HepG2 (cell line): ENCODE measurements around the gene WDR20. TPM values are rescaled to one million over a fixed set of nuclear protein-coding genes. Genes with fewer than 3 reads are reported as not detected.

Experiments used
- ATAC-seq: fragments of 200-7000 bp; cut with Tn5 transposase; 3 replicates; pipeline ENCODE4 v1.9.1; 2020; ENCODE audit warnings: mild to moderate bottlenecking, moderate library complexity
- BruUV-seq: library from RNA; stranded (reverse); fragments of 400-500 nt; replicated peaks from 2 replicates; lab custom pipeline; 2021; lab: Mats Ljungman, UMichigan
- CTCF ChIA-PET: fragments of 300-600 bp; formaldehyde crosslinking; extraction: SDS; loops from one replicate; lab custom pipeline; 2021; ENCODE audit warnings: low total read pairs, inconsistent platforms, low intra/inter-chr PET ratio; lab: Yijun Ruan, JAX
- POLR2A ChIA-PET: fragments of 350-600 bp; sonication (Branson Sonifier 250); formaldehyde crosslinking; loops from one replicate; lab custom pipeline; 2020; ENCODE audit warnings: antibody characterized with exemption, inconsistent platforms; lab: Yijun Ruan, JAX
- DNase-seq: peaks from one replicate; pipeline ENCODE4 v3.0.0-alpha.2; 2015; ENCODE audit warnings: low spot score
- FAIRE-seq: peaks from 3 replicates; lab custom pipeline; 2011; peaks lifted over from hg19 to GRCh38; lab: Jason Lieb, UNC
- H2AFZ ChIP-seq: one replicate; pipeline ENCODE4 v1.6.1; 2011; ENCODE audit warnings: low read length, inconsistent platforms
- H3K27ac ChIP-seq: fragments of 300-600 bp; 3 replicates; pipeline ENCODE4 v1.8.0; 2011; ENCODE audit warnings: mixed run types, mild to moderate bottlenecking, mixed read lengths, low read length, inconsistent platforms; ENCODE audit not compliant: insufficient read depth; ENCODE audit errors: extremely low read length
- H3K27me3 ChIP-seq, 2 experiments: fragments of 200-600 bp in 1 of 2; 2 replicates in 1 of 2; 3 replicates in 1 of 2; pipeline versions ENCODE4 v1.6.0 to v1.8.0; 2011; ENCODE audit warnings: low read length in 2 of 2, mild to moderate bottlenecking in 2 of 2, moderate library complexity in 2 of 2, inconsistent platforms in 1 of 2; ENCODE audit not compliant: insufficient read depth in 2 of 2, control insufficient read depth in 1 of 2
- H3K36me3 ChIP-seq, 2 experiments: fragments of 200-600 bp in 1 of 2; replicated peaks in 1 of 2; 2 replicates in 1 of 2; 3 replicates in 1 of 2; pipeline versions ENCODE4 v1.5.1 to v1.8.0; 2011; ENCODE audit warnings: low read length in 2 of 2, inconsistent platforms in 1 of 2; ENCODE audit not compliant: insufficient read depth in 2 of 2, control insufficient read depth in 1 of 2
- H3K4me1 ChIP-seq: 2 replicates; pipeline ENCODE4 v1.5.1; 2012; ENCODE audit warnings: low read length, inconsistent platforms; ENCODE audit not compliant: insufficient read depth
- H3K4me2 ChIP-seq: 2 replicates; pipeline ENCODE4 v1.6.0; 2011; ENCODE audit warnings: low read depth, low read length, inconsistent platforms
- H3K4me3 ChIP-seq, 3 experiments: fragments of 200-600 bp in 1 of 3; sonication (generic), shearing (Covaris generic) in 1 of 3; replicated peaks in 1 of 3; 2 replicates each; pipeline ENCODE4 v1.5.1; 2011 to 2016; ENCODE audit warnings: low read length in 3 of 3, inconsistent platforms in 2 of 3, low read depth in 2 of 3, mild to moderate bottlenecking in 2 of 3, control low read depth in 1 of 3, mixed read lengths in 1 of 3; ENCODE audit not compliant: insufficient read depth in 1 of 3
- H3K79me2 ChIP-seq: one replicate; pipeline ENCODE4 v1.6.1; 2011; ENCODE audit warnings: low read length, inconsistent platforms; ENCODE audit not compliant: insufficient read depth
- H3K9ac ChIP-seq: 2 replicates; pipeline ENCODE4 v1.6.0; 2011; ENCODE audit warnings: mild to moderate bottlenecking, low read depth, low read length, inconsistent platforms; ENCODE audit not compliant: insufficient read depth
- H3K9me3 ChIP-seq: 2 replicates; pipeline ENCODE4 v1.5.1; 2012; ENCODE audit warnings: mild to moderate bottlenecking, low read length
- H4K20me1 ChIP-seq: 2 replicates; pipeline ENCODE4 v1.6.0; 2011; ENCODE audit warnings: inconsistent platforms, mild to moderate bottlenecking, low read length, moderate library complexity; ENCODE audit not compliant: insufficient read depth
- CENPX ChIP-seq: sonication (generic); formaldehyde crosslinking; IDR thresholded peaks from 2 replicates; pipeline ENCODE4 v1.9.0; 2021; ENCODE audit warnings: mild to moderate bottlenecking, missing genetic modification reagents, moderate library complexity
- FOXP1 ChIP-seq, 2 experiments: fragments of 450-650 bp in 1 of 2; IDR thresholded peaks; 2 replicates each; pipeline ENCODE4 v1.6.1; 2017 to 2018; ENCODE audit warnings: antibody characterized with exemption in 1 of 2
- MAFK ChIP-seq, 2 experiments: IDR thresholded peaks in 1 of 2; conservative IDR thresholded peaks in 1 of 2; 2 replicates each; pipeline ENCODE4 v1.6.1; 2011; ENCODE audit warnings: improper control_type of control experiment in 2 of 2, low read length in 2 of 2
- MAZ ChIP-seq, 2 experiments: sonication (generic) in 1 of 2; formaldehyde crosslinking in 1 of 2; IDR thresholded peaks; 2 replicates each; pipeline versions ENCODE4 v1.5.0 to v1.6.1; 2012 to 2020; ENCODE audit warnings: low read depth in 2 of 2, mild to moderate bottlenecking in 2 of 2, borderline replicate concordance in 1 of 2, improper control_type of control experiment in 1 of 2, low read length in 1 of 2, missing genetic modification reagents in 1 of 2, moderate library complexity in 1 of 2
- ZMYM4 ChIP-seq: sonication (generic); formaldehyde crosslinking; IDR thresholded peaks from 2 replicates; pipeline ENCODE4 v1.8.1; 2023; ENCODE audit warnings: mild to moderate bottlenecking, missing genetic modification reagents
- ZNF737 ChIP-seq: sonication (generic); formaldehyde crosslinking; IDR thresholded peaks from 2 replicates; pipeline ENCODE4 v1.5.0; 2020; ENCODE audit warnings: missing genetic modification reagents, mild to moderate bottlenecking, borderline replicate concordance
- WGBS: methylation state at CpG from one replicate; pipeline ENCODE4 v1.1.6; 2017; ENCODE audit warnings: low lambda C conversion rate; 5-methylcytosine and 5-hydroxymethylcytosine counted together
- in situ Hi-C: cut with HindIII; loops from 2 replicates; pipeline ENCODE4 v1.10.0; 2017; ENCODE audit warnings: low pct_unique_long_range_greater_than_20kb; ENCODE audit not compliant: extremely low pct_ligation_motif_present
- intact Hi-C: fragments of 100-400 bp; cut with micrococcal nuclease; formaldehyde crosslinking; loops from one replicate; pipeline ENCODE4 v1.10.0; 2022; ENCODE audit not compliant: unreplicated experiment
- polyA plus RNA-seq, 8 experiments: library from polyadenylated mRNA; depleted of rRNA in 3 of 8; stranded (reverse) in 7 of 8; unstranded in 1 of 8; fragments of >200 nt; fragmentation: Illumina TruSeq in 4 of 8; extraction: Trizol in 4 of 8; gene quantifications; 2 replicates each; pipeline versions ENCODE4 v1.2.1 to v1.2.3, GENCODE V29; 2011 to 2016; ENCODE audit warnings: low read depth in 4 of 8, missing spikeins in 1 of 8, mixed read lengths in 1 of 8; ENCODE audit not compliant: insufficient read depth in 1 of 8
- total RNA-seq, 5 experiments: library from RNA; depleted of rRNA; stranded (reverse); fragments of >200 nt; fragmentation: Illumina TruSeq; extraction: Trizol; gene quantifications; 2 replicates each; pipeline ENCODE4 v1.2.3, GENCODE V29; 2016; ENCODE audit warnings: low read depth in 1 of 5
- TF ChIP-seq, protein P1 (sequence below): sonication (generic); formaldehyde crosslinking; IDR thresholded peaks from 2 replicates; pipeline ENCODE4 v1.5.0; 2020; ENCODE audit warnings: mild to moderate bottlenecking, missing genetic modification reagents

The WDR20 gene
- total and polyA plus RNA-seq, 2 of the 13 experiments (the other 11 are each of a cell fraction or from before 2014, with no cell fraction given), result 10.4 to 23.2 TPM

- TF ChIP-seq CENPX (CRISPR knock-in tag) (no peak), ZNF737 (CRISPR knock-in tag) (no peak), FOXP1 (IDR thresholded peaks at IDR 0.05) (no peak), FOXP1 (CRISPR knock-in tag; IDR thresholded peaks at IDR 0.05) (no peak), ZMYM4 (CRISPR knock-in tag) (no peak)
Observed at GRCh38 chr14:102195446-102195845, 55.7 kb downstream of the WDR20 start (continued).

DNA sequence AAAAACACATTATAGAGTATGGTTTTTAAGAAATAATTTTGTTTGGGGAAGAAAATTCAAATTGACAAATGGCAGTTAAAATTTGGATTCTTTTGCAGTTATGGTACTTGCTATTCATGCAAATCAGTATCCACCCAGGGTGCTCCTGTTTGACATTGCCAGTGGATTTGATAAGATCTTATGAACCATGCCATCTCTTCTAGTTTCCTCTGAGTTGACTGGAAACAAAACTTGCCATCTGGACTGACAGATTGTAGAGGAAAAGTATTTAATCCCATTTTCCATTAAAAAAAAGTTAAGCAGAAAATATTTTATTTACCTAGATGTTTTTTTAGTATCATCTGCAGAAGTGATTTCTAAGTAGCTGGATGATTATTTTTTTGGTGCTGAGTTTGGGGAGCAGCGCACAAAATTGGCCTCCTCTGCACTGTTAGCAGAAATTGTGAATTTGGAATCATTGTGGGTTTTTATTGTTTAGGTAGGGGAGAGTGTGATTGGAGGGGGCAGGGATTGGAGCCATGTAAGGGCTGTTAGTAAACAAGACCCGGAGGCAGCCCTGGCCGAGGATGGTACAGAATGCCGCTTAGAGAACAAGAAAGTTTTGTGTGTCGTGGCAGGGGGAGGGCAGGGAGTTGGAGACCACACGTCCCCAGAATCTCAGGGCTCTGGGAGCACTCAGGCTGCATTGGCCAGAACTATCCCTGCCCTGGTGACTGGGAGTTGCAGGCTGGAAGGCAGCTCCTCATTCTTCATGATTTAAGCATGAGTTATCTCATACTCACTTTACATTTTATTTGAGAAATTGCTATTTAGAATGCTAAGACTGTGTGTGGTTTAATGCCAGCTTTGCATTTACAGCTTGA, 56.6 kb downstream of the WDR20 start:
- ATAC-seq (no peak), DNase-seq (no peak)
- no TSS peak for BruUV-seq
- in situ Hi-C loops, result no loop called here
- Histone ChIP-seq H3K79me2 (peaks cover 34% of the 10 kb centered on the region), H4K20me1 (no peaks in the 10 kb centered on the region), H3K27me3 (no peaks in the 10 kb centered on the region), H3K4me1 (peaks cover 44% of the 10 kb centered on the region), H3K9ac (no peak overlapping the region), H3K4me3 (no peak overlapping the region)
- POLR2A ChIA-PET, result no interaction called here
- intact Hi-C loops, result no loop called here
- TF ChIP-seq MAFK (conservative IDR thresholded peaks at IDR 0.05 in 1 of 2, IDR thresholded peaks at IDR 0.05 in 1 of 2; ENCODE audit: low read length in 2 of 2) (0 out of 4 replicates have a peak, but pooled peaks of 1 of the 2 experiments have one; percentile 20), MAZ (IDR thresholded peaks at IDR 0.05; ENCODE audit: borderline replicate concordance, low read depth, low read length) (no peak), MAZ (CRISPR knock-in tag; IDR thresholded peaks at IDR 0.05; ENCODE audit: low read depth) (no peak)
- TF ChIP-seq, protein P1, sequence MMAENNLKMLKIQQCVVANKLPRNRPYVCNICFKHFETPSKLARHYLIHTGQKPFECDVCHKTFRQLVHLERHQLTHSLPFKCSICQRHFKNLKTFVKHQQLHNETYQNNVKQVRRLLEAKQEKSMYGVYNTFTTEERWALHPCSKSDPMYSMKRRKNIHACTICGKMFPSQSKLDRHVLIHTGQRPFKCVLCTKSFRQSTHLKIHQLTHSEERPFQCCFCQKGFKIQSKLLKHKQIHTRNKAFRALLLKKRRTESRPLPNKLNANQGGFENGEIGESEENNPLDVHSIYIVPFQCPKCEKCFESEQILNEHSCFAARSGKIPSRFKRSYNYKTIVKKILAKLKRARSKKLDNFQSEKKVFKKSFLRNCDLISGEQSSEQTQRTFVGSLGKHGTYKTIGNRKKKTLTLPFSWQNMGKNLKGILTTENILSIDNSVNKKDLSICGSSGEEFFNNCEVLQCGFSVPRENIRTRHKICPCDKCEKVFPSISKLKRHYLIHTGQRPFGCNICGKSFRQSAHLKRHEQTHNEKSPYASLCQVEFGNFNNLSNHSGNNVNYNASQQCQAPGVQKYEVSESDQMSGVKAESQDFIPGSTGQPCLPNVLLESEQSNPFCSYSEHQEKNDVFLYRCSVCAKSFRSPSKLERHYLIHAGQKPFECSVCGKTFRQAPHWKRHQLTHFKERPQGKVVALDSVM (CRISPR knock-in tag), result no peak
- TF ChIP-seq, all 625 proteins: peak for 1
- 92% methylated on average over 6 of the region's 6 CpGs for WGBS
- CTCF ChIA-PET, result no interaction called here
- FAIRE-seq, result no peak
- no peak overlapping the region for H3K4me2 ChIP-seq
- H3K36me3 ChIP-seq, result peaks cover 6 to 57% of the 10 kb centered on the region in 2 experiments
- no peak overlapping the region for H3K27ac ChIP-seq
- H2AFZ ChIP-seq, result no peak overlapping the region
- H3K9me3 ChIP-seq, result no peaks in the 10 kb centered on the region
